Neural progenitor cell (in vitro differentiated cells): Measurements from ENCODE around the gene ARHGAP26.

Experiments used
- CTCF ChIP-seq: fragments of 200-600 bp; sonication (generic); IDR thresholded peaks from 2 replicates; pipeline ENCODE4 v1.5.1; 2017; ENCODE audit warnings: antibody characterized with exemption, mild to moderate bottlenecking
- EZH2 ChIP-seq: fragments of 200-600 bp; sonication (generic); IDR thresholded peaks from 2 replicates; pipeline ENCODE4 v1.6.1; 2017; ENCODE audit warnings: antibody characterized with exemption, mild to moderate bottlenecking, moderate library complexity

GRCh38 chr5:142795251-142795650 is 25.1 kb downstream of the ARHGAP26 start:
- TF ChIP-seq CTCF (no peak), EZH2 (no peak)
